GM18517 (cell line): ENCODE results near the gene TBX10.
"Not testable (repeated sequence)": the region's sequence is repeated elsewhere in the genome, so short reads cannot be mapped to it uniquely, and the experiment has no call there.

Experiments
- ATAC-seq: cut with Tn5 transposase; IDR thresholded peaks from one replicate; pipeline ENCODE4 v1.9.1; 2021; ENCODE audit warnings: mild to moderate bottlenecking, moderate library complexity; ENCODE audit not compliant: unreplicated experiment

Gene TBX10

GRCh38 chr11:67664696-67665540, 25.4 kb upstream of the TBX10 start:
- ATAC-seq: no peak

DNA sequence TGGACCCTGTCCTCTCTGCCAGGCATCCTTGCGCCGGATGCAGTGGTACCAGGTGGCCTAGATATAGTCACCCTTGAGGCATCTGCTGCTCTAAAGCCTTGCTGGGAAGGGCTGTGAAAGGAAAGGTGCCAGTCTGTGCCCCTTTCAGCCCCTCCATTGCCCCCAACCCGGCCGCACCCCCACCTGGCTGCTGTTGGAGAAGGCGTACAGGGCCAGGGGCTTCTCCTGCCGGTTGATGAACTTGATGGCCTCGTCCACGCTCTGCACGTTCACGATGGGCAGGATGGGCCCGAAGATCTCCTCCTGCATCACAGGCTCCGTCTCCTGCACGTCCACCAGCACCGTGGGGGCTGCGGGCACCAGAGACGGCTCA, 24.6 kb upstream of the TBX10 start:
- ATAC-seq: no peak

GRCh38 chr11:67663532-67664212, 24.1 kb upstream of the TBX10 start:
- ATAC-seq: no peak

- ATAC-seq: no peak
These were observed 23.4 kb upstream of the TBX10 start for GRCh38 chr11:67662835-67663531.

DNA sequence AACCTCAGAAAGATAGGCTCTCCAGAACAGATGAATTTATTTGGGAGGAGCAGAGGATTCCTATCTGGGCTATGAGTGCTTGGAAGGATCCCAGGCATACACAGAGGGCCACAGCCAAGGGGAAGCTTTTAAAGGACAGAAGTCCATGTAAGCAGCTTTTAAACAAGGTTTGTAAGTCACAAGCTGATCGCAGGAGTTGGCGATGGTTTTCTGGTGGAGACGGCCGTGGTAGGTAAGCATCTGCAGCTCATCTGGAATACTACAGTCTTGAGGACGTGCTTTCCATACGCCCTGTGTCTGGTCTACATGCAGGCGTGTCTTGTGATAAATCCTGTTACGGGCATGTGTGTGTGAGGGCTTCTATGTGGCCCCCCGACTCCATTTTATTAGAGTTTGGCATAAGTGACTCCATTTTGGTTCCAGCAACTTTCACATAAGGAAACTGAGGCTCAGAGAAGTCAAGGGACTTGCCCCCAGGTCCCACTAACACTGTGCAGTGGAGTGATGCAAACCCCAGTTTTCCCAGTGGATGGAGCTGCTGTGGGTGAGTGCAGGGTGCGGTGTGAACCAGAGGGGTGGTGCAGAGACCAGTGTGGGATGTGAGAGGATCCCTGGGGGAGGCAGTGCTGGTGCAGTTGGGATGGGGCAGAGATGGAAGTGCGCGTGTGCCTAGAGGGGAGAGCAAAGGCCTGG, 22.7 kb upstream of the TBX10 start:
- ATAC-seq: no peak

DNA sequence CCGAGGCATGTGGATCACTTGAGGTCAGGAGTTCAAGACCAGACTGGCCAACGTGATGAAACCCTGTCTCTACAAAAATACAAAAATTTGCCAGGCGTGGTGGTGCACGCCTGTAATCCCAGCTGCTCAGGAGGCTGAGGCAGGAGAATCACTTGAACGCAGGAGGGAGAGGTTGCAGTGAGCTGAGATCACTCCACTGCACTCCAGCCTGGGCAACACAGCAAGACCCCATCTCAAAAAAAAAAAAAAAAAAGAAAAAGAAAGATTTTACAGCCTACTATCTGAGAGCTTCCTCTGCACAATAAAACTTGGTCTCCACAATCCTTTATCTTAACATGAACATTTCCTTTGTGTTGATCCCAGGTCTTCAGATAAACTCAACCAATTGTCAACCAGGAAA, 21.2 kb upstream of the TBX10 start:
- not testable (repeated sequence) for ATAC-seq

- ATAC-seq: not testable (repeated sequence)
These were observed 20.1 kb upstream of the TBX10 start for GRCh38 chr11:67659651-67660165.

- ATAC-seq: no peak
These were observed 17.7 kb upstream of the TBX10 start for GRCh38 chr11:67657300-67657699.

DNA sequence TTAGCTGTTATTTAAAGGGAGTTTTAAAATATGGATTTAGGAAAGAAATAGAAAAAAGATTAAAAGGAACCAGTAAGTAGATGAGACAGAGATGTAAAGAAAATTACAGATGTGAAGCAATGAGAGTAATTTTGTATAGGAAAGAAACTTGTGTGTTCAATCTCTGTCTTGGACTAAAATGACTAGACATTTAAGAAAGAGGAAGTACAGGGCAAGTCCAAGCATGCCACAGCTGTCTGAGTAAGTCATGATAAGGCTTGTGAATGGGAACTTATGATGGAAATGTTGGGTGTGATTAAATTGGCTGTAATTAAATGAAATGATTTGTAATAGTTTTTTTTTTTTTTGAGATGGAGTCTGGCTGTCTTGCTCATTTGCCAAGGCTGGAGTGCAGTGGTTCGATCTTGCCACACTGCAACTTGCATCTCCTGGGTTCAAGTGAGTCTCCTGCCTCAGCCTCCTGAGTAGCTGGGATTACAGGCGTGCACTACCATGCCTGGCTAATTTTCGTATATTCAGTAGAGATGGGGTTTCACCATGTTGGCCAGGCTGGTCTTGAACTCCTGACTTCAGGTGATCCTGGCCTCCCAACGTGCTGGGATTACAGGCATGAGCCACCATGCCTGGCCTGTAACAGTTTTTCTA, 16.8 kb upstream of the TBX10 start:
- ATAC-seq: no peak

DNA sequence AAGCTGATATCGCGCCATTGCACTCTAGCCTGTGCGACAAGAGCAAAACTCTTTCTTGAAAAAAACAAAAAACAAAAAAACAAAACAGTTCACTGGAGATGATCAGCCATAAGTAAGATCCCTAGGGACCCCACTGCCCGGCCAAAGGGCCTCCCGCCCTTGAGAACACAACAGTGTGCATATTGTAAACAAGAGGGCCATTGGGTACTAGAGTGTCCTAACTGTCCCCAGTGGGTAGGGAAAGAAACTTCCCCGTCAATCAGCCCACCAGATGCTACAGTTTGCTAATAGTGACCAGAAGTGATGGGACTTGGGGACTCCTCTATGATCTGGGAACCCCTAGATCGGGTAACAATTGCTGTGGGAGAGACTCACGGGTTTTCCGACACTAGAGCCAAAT, 14.7 kb upstream of the TBX10 start:
- no peak for ATAC-seq

GRCh38 chr11:67652965-67653845, 13.6 kb upstream of the TBX10 start:
- ATAC-seq: no peak

DNA sequence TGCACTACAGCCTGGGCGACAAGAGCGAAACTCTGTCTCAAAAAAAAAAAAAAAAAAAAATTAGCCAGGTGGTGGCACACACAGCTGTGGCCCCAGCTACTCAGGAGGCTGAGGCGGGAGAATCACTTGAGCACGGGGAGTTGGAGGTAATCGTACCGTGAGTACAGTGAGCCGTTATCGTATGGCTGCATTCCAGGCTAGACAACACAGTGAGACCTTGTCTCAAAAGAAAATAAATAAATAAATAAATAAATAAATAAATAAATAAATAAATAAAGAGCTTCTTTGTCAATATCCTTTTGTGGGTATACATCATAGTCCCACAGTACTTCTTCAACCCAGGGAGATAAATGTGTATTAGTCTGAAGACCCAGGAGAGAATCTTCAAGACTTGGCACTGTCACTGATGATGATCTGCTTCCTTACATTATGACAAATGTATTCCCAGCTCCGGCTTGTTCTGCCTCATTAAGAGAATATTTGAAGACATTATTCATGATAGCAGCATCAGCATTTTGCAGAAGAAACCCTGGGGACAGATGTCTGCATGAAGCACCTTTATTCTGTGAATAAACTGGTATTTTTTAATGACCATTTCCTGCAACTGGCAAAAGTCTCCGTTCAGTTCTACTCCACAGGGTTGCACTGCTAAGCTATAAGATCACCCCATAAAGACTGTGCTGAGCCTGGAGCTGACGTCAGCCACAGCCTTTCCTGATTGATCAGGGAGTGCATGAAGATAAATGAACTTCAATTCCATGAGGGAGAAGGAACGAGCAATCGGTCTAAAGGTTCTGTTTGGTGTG, 12.6 kb upstream of the TBX10 start:
- no peak for ATAC-seq

GRCh38 chr11:67649634-67650510, 10.3 kb upstream of the TBX10 start:
- ATAC-seq: no peak

- ATAC-seq: no peak
These were observed 9.4 kb upstream of the TBX10 start for GRCh38 chr11:67648796-67649613.

DNA sequence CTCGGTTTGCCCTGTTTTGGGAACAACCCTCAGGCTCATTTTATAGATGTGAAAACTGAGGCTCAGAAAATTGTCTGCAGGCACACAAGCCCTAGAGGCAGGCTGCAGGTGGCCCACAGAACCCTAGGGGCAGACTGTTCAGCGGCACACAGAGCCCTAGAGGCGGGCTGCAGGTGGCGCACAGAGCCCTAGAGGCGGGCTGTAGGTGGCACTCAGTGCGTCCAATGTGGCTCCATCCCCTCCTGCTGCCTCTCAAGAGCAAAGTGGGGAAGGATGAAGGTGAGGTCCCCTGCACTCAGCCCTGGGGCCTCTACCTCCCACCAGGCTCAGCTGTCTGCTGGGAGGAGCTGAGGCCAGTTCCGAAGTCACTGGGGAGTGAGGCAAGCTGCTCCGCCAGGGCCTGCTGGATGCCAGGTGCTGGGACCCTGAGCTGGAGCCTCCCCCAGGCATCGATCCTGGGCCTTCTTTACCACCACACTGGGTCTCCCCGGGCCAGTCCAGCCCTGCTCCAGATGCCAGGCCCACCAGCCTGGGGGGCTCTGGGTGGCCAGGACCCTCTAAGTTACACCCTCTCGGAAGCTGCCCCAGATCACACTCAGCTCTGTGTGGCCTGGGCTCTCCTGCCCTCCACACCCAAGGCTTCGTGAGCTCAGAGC, 8.7 kb upstream of the TBX10 start:
- no peak for ATAC-seq

GRCh38 chr11:67647471-67647870, 7.9 kb upstream of the TBX10 start:
- no peak for ATAC-seq
